ENCODE results near the gene SMIM44. TPM values are rescaled to one million over a fixed set of nuclear protein-coding genes. Genes with fewer than 3 reads are reported as not detected.

Gene SMIM44
- total RNA-seq, 1 donor from 2014 or later: not detected

DNA sequence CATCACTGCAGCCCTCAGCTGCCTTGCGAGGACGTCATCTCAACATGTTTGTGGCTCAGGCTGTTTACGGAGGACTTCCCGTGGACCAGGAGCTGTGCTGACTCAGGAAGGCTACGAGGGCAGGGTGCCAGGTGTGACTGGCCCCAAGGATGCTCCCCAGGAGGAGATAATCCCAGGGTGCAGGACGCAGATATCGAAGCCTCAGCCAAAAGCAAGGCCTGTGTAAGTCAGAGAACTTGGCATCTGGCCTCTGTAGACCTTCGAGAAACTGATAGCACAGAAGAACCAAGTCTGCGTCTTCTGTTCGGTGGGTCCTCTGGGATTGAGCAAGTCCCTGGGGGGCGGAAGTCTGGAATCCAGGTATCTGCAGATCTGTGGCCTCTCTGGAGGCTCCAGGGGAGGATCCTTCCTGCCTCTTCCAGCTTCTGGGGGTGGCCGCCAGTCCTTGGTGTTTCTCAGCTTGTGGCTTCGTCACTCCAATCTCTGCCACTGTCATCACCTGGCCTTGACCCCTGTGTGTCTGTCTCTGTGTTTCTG is 19.9 kb upstream of the SMIM44 start:
- ATAC-seq: no peak
- DNase-seq (ENCODE audit: low spot score): no peak

- no peak for DNase-seq (ENCODE audit: low spot score)
- ATAC-seq: no peak
Measured at GRCh38 chr19:3501780-3502179, 18.5 kb upstream of the SMIM44 start.

- ATAC-seq: peak; percentile 93
Measured at GRCh38 chr19:3500429-3501101, 17.3 kb upstream of the SMIM44 start, which contains the start of gene DOHH. Gene DOHH, minus strand, starts transcription at chr19:3500674. Its CDS starts 3,860 bp downstream, at chr19:3496814.

DNA sequence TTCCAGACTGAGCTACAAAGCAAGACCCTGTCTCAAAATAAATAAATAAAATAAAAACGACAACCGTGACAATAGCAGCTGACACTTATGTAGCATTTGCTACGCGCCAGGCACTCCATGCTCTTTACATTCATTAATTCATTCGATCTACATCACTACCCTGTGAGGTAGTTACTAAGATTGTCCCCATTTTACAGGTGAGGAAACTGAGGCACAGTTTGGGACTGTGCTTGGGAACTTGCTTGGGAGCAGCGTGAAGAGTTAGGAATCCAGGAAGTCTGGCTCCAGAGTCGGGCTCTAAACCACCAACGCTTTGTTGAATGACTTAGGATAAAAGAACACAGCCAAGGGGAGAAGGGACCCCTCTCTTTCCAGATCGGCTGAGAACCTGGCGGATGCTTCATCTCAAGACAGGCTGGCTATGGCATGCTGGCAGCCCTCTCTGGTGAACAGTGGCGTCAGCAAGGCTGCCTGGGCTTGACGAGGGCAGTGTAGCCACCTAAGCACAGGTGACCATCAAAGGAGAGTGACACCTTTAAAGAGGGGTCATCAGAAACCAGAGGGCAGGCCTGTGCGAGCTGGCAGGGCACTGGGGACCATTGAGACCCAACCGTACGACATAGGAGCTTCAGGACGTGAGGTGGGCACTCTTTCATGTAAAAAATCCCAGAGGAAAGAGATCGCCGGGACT is 16.6 kb upstream of the SMIM44 start:
- peak; percentile 20 for ATAC-seq
- no peak for DNase-seq (ENCODE audit: low spot score)

More at GRCh38 chr19:3500429-3501101, 17.3 kb upstream of the SMIM44 start, which contains the start of gene DOHH:
- DNase-seq (ENCODE audit: low spot score): peak; percentile 96

- DNase-seq (ENCODE audit: low spot score): no peak
- ATAC-seq: no peak
Measured at GRCh38 chr19:3497757-3498520, 14.7 kb upstream of the SMIM44 start.

- no peak for ATAC-seq
Measured at GRCh38 chr19:3496392-3497273, 13.4 kb upstream of the SMIM44 start.

GRCh38 chr19:3494559-3494958 is 11.3 kb upstream of the SMIM44 start:
- no peak for DNase-seq (ENCODE audit: low spot score)
- no peak for ATAC-seq

More at GRCh38 chr19:3496392-3497273, 13.4 kb upstream of the SMIM44 start:
- no peak for DNase-seq (ENCODE audit: low spot score)

DNA sequence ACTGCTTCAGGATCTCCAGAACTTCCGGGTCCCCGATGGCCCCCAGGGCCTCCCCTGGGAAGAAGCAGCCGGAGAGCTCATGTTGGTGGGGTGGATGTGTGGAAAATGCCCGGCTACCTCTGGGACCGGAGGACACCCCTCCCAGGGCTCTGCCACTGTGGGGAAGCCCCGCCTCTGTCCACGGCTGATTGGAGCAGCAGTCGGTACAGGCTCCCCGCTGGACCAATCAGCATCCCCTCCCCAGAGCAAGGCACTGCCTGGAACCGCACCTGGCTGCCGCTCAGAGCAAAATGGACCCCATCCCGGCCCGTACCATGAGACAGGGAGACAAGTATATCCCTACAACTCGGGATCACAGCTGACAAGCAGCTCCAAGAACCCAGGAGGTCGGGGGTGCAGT is 10.8 kb upstream of the SMIM44 start:
- ATAC-seq (peak; percentile 59), DNase-seq (ENCODE audit: low spot score) (no peak)

- no peak for DNase-seq (ENCODE audit: low spot score)
- no peak for ATAC-seq
Measured at GRCh38 chr19:3493651-3494050, 10.4 kb upstream of the SMIM44 start.

DNA sequence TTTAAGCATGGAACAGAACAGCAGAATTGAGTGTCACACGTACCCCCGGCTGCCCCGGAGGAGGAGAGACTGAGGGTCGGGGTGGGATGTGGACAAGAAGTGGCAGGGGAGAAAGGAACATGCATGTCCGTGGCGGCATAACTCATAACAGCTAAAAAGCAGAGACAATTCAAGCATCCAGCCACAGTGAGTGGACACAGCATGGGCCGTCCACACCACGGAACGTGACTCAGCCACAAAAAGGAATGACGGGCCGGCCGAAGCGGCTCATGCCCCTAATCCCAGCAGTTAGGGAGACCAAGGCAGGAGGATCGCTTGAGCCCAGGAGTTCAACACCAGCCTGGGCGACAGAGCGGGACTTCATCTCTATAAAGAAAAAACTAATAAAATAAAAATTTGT is 9.7 kb upstream of the SMIM44 start:
- ATAC-seq (no peak), DNase-seq (ENCODE audit: low spot score) (no peak)

DNA sequence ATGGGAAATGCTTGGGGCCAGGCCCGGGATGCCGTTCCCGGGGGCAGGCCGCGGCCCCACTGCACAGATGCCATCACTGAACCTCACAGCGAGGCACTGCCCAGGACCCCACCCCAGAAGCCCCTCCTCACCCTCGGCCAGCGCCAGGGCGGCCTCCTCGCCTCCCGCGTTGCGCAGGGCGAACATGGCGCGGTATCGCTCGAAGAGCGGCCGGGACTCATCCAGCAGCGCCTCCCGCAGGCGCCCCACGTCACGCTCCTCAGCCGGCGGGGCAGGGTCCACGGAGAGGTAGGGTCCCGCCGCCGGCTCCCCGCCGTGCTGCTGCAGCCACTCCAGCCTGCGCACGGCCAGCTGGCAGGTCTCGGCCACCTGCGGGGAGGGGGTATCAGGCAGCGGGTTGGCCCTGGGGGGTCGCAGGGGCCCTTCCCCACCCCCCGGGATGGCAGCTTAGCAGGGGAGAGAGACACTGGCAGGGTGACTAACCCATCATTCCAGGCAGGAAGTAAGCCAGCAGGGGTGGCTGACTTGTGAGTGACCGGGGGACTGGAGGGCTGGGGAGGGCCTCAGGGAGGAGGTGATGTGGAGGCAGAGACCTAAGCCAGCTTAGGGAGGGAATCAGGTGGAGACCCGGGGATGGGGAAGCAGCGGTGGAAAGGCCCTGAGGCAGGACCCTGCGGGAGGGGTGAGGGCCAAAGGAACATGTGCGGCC is 9.0 kb upstream of the SMIM44 start:
- ATAC-seq: no peak
- no peak for DNase-seq (ENCODE audit: low spot score)

DNA sequence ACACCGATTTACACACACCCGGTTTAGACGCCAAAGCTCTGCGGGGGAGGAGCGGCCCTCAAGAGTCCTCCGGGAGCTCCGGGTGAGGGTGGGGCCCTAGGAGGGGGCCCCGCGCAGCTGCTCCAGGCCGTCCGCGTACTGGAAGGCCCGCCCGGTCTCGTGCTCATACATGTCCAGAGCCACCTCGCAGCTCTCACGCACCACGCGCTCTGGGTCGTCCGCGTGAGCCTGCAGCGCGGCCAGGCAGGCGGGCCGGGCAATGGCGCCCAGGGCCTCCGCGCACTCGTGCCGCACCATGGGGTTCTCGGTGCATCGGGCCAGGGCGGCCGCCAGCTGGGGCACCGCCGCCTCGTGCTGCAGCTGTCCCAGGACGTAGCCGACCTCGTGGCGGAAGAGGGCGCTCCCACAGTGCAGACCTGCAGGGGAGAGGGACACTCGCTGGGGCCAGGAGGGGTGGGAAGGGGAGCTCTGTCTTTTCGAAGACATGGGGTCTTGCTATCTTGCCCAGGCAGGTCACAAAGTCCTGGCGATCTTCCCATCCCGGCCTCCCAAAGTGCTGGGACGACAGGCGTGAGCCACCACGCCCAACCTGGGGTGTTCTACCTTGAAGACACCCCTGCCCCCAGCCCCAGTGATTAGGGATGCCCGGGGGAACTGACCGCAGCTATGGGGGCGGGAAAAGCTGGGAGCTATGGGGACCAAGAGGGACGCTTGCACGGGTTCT is 8.3 kb upstream of the SMIM44 start:
- no peak for DNase-seq (ENCODE audit: low spot score)
- no peak for ATAC-seq

DNA sequence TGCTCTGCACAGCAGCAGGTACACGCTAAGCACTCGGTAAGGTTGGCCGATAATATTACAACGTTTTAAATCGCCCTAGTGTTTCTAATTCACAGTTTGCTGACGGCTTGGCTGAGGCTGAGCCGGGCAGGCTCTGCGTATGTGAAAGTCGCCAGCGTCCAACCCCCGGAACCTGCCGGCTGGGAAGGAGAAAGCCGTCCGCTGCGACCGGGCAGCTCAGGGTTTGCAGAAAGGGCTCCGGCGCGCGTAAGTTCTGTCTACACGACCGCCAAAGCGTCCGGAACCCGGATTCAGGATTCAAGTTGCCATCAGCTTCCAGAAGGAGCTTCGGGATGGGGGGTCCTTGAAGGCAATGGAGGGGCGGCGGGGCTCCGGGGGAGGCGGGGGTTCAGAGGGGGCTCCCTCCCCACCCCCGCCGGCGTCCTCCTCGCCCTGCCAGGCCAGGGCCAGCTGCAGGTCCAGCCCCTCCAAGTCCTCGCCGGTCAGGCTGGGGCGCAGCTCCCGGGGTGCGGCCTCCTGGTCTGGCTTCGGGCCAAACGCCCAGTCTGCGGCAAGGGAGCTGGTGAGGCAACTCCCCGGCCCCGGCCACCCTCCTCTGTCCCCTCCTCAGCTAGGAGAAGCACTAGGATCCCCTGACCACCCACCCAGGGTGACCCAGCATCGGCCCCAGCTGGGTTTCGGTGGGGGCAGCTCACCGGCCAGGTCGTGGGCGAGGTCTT is 575 bp downstream of the SMIM44 start:
- ATAC-seq (no peak), DNase-seq (ENCODE audit: low spot score) (no peak)

DNA sequence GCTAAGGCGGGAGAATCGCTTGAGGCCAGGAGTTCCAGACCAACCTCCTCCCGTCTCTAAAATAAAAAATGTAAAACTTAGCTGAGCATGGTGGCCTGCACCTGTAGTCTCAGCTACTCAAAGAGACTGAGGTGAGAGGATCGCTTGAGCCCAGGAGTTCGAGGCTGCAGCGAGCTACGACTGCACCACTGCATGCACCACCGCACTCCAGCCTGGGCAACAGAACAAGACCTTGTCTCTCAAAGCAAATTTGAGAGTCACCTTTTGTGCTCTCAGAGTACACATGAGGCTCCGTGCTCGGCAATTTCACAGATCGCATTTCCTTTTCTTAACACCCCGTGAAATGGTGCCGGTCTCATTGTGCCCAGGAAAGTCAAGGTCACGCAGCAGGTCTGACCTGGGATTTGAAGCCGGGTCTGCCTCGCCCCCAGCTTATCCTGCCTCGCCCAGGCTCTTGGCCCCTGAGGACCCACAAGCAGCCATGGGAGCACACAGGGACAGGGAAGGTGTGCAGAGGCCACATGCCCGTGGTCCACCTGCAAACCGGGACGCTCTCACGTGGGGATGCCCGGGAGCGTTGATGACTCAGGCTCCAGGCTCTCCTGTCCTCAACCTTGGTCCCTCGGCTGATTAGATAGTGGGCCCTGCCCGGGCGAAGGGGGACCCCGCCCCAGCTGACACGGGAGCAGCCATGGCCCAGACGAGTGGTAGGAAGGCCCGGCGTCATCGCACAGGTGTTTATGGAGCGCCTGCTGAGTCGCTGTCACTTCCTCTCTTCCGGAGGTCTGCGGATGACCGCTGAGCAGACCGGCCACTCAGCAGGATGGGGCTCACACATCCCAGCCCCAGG is 1.8 kb downstream of the SMIM44 start:
- ATAC-seq (no peak), DNase-seq (ENCODE audit: low spot score) (no peak)

GRCh38 chr19:3480383-3481091 is 2.7 kb downstream of the SMIM44 start, which contains the start of gene SMIM24:
Gene SMIM24, minus strand, starts transcription at chr19:3480525. Its CDS starts 62 bp downstream, at chr19:3480463.
- no peak for DNase-seq (ENCODE audit: low spot score)
- ATAC-seq: peak; percentile 72

DNA sequence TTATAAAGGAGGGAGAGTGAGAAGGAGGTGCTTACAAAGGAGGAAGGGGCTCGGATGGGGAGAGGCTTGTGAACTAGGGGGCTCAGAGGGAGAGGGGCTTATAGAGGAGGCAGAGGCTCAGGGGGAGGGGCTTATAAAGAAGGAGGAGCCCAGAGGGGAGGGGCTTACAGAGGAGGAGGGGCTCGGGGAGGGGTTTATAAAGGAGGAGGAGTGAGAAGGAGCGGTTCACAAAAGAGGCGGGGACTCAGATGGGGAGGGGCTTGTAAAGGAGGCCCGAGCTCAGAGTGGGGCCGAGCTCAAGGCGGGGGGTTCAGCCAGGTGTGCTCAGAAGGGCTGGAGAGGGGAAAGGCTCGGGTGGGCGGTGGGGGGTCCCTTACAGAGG is 3.4 kb downstream of the SMIM44 start:
- ATAC-seq (no peak), DNase-seq (ENCODE audit: low spot score) (no peak)
